Fibroblast of mammary gland (primary cell): Measurements from ENCODE around the gene DIS3L2.
"Not testable (repeated sequence)": the region's sequence is repeated elsewhere in the genome, so short reads cannot be mapped to it uniquely, and the experiment has no call there.

Experiments
- DNase-seq: peaks from one replicate; pipeline ENCODE4 v3.0.0-alpha.2; 2010; ENCODE audit warnings: low read depth
- H3K4me3 ChIP-seq: 2 replicates; pipeline ENCODE4 v1.5.1; 2011; ENCODE audit warnings: low read depth, mild to moderate bottlenecking, low read length, moderate library complexity; ENCODE audit not compliant: control insufficient read depth
- CTCF ChIP-seq: conservative IDR thresholded peaks from 2 replicates; pipeline ENCODE4 v1.5.1; 2011; ENCODE audit warnings: low read depth, low read length, inconsistent platforms; ENCODE audit not compliant: control insufficient read depth, insufficient read depth

DIS3L2 gene

GRCh38 chr2:232142502-232142901 lies 181.0 kb downstream of the DIS3L2 start:
- no peak for DNase-seq
- TF ChIP-seq CTCF, result no peak

GRCh38 chr2:232146294-232146693 lies 184.8 kb downstream of the DIS3L2 start:
- no peak for TF ChIP-seq CTCF
- no peak overlapping the region for H3K4me3 ChIP-seq
- DNase-seq, result peak; percentile 18

More at GRCh38 chr2:232142502-232142901, 181.0 kb downstream of the DIS3L2 start:
- H3K4me3 ChIP-seq, result no peak overlapping the region

- TF ChIP-seq CTCF, result no peak
- no peak overlapping the region for H3K4me3 ChIP-seq
- no peak for DNase-seq
These were observed 186.0 kb downstream of the DIS3L2 start for GRCh38 chr2:232147440-232148077.

- no peak for TF ChIP-seq CTCF
- H3K4me3 ChIP-seq, result no peak overlapping the region
- no peak for DNase-seq
These were observed 200.7 kb downstream of the DIS3L2 start for GRCh38 chr2:232162187-232162586.

- no peak overlapping the region for H3K4me3 ChIP-seq
- no peak for DNase-seq
- TF ChIP-seq CTCF, result no peak
These were observed 208.9 kb downstream of the DIS3L2 start for GRCh38 chr2:232170396-232170795.

GRCh38 chr2:232174662-232175061 lies 213.1 kb downstream of the DIS3L2 start:
- no peak for TF ChIP-seq CTCF

GRCh38 chr2:232176587-232176986 lies 215.1 kb downstream of the DIS3L2 start:
- DNase-seq, H3K4me3 ChIP-seq: not testable (repeated sequence)

More at GRCh38 chr2:232174662-232175061, 213.1 kb downstream of the DIS3L2 start:
- no peak overlapping the region for H3K4me3 ChIP-seq
- DNase-seq, result no peak
